Gastrocnemius medialis (tissue), 4 donors: ENCODE results near the gene FNDC1.

Source experiments
- CTCF ChIP-seq, 5 experiments: fragments of 450-650 bp in 3 of 5; fragments of 200-600 bp in 2 of 5; sonication (generic) in 2 of 5; IDR thresholded peaks in 4 of 5; conservative IDR thresholded peaks in 1 of 5; 1 replicate in 4 of 5; 2 replicates in 1 of 5; pipeline ENCODE4 v1.5.1; 2016 to 2019; ENCODE audit warnings: antibody characterized with exemption in 5 of 5, mild to moderate bottlenecking in 3 of 5, moderate library complexity in 3 of 5
- POLR2A ChIP-seq, 2 donors: fragments of 450-650 bp; IDR thresholded peaks; one replicate each; pipeline ENCODE4 v1.6.1; 2017; ENCODE audit warnings: antibody characterized with exemption in 2 of 2, mild to moderate bottlenecking in 2 of 2, moderate library complexity in 2 of 2

DNA sequence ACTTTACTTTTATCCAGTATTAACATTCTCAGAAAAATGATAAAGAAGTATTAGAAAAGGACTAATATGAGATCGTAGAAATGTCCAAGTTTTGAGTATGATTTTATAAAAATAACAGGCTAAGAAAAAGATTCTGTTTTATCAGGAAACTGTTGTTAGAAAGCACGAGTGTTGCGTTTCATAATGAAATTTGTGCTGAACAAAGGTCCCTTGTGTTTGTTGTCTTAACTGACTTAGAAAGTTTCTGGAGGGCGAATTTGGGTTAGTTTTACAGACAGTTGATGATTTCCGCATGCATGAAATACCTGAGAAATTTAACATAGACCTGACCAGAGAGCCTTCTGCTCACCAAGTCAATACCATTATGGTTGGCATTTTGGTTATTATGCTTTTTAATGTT, 136.0 kb downstream of the FNDC1 start:
- TF ChIP-seq CTCF (IDR thresholded peaks at IDR 0.05 in 4 of 5, conservative IDR thresholded peaks at IDR 0.05 in 1 of 5) = no peak
- TF ChIP-seq POLR2A (IDR thresholded peaks at IDR 0.05) = no peak
